ENCODE data around the gene SLC6A3.

DNA sequence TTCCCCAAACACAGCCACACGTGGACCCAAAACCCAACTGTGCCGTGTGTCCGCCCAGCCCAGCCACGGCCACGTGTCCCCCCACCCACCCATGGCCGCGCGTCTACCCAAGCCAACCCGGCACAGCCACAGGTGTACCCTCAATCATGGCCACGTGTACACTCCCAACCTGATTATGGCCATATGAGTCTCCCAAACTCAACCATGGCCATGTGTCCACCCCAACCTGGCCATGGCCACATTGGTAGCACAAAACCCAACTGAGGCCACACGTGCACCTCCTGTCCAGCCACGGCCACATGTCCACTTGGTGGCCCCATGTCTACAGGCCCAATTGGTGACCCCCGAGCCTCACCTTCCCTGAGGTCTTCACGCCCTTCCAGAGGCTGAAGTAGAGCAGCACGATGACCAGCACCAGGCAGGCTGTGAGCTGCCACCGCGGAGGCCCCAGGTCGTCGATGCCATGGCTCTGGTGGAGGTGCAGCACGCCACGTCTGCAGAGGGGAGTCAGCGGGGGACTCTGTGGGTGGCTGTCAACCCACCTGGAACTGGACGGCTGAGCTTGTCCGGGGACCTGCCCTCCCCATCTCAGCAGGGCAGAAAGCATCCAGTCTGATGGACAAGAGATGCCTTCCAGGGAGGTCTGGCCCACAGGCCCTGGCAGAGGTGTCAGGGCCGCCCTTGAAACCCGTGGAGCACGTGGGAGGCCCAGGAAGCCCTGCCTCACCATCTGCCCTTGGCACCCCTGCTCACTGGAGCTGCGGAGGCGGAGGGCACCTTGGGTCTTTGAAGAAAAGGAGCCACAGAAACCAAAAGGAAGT lies 23.5 kb downstream of the SLC6A3 start:
- TF ChIP-seq, protein P1, sequence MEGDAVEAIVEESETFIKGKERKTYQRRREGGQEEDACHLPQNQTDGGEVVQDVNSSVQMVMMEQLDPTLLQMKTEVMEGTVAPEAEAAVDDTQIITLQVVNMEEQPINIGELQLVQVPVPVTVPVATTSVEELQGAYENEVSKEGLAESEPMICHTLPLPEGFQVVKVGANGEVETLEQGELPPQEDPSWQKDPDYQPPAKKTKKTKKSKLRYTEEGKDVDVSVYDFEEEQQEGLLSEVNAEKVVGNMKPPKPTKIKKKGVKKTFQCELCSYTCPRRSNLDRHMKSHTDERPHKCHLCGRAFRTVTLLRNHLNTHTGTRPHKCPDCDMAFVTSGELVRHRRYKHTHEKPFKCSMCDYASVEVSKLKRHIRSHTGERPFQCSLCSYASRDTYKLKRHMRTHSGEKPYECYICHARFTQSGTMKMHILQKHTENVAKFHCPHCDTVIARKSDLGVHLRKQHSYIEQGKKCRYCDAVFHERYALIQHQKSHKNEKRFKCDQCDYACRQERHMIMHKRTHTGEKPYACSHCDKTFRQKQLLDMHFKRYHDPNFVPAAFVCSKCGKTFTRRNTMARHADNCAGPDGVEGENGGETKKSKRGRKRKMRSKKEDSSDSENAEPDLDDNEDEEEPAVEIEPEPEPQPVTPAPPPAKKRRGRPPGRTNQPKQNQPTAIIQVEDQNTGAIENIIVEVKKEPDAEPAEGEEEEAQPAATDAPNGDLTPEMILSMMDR (IDR thresholded peaks at IDR 0.05; ENCODE audit: insufficient read depth, low read length), result no peak
- no peak for TF ChIP-seq POLR2AphosphoS5 (IDR thresholded peaks at IDR 0.05; ENCODE audit: low read depth)
- TF ChIP-seq, protein P2, sequence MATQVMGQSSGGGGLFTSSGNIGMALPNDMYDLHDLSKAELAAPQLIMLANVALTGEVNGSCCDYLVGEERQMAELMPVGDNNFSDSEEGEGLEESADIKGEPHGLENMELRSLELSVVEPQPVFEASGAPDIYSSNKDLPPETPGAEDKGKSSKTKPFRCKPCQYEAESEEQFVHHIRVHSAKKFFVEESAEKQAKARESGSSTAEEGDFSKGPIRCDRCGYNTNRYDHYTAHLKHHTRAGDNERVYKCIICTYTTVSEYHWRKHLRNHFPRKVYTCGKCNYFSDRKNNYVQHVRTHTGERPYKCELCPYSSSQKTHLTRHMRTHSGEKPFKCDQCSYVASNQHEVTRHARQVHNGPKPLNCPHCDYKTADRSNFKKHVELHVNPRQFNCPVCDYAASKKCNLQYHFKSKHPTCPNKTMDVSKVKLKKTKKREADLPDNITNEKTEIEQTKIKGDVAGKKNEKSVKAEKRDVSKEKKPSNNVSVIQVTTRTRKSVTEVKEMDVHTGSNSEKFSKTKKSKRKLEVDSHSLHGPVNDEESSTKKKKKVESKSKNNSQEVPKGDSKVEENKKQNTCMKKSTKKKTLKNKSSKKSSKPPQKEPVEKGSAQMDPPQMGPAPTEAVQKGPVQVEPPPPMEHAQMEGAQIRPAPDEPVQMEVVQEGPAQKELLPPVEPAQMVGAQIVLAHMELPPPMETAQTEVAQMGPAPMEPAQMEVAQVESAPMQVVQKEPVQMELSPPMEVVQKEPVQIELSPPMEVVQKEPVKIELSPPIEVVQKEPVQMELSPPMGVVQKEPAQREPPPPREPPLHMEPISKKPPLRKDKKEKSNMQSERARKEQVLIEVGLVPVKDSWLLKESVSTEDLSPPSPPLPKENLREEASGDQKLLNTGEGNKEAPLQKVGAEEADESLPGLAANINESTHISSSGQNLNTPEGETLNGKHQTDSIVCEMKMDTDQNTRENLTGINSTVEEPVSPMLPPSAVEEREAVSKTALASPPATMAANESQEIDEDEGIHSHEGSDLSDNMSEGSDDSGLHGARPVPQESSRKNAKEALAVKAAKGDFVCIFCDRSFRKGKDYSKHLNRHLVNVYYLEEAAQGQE (IDR thresholded peaks at IDR 0.05; ENCODE audit: insufficient replicate concordance, low read depth), result no peak
- no peak for TF ChIP-seq GABPA (IDR thresholded peaks at IDR 0.05; ENCODE audit: low read depth)
- TF ChIP-seq SPI1 (IDR thresholded peaks at IDR 0.05; ENCODE audit: borderline replicate concordance, low read depth), result no peak
